ENCODE data around the gene BLOC1S6.

Gene BLOC1S6

DNA sequence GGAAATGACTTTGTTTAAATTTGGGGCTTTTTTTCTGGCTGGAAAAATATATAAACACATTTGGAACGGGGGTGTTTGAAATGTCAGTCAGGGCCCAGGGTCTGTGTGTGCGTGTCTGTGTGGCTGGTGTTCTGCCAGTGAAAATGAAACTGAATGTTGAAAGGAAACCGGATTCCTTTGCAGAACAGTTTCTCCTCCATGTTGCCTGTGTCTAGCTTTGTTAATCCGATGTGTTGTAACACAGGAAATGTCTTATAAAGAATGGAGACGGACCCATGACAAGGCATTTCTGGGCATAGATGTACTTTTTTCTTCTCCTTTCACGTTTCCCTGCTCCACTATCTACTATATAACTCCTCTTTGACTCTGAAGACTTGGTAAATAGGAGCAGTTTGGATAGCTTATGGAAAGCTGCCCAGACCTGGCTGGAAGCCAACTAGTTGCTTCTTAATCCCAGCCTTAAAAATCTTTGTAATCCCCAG, 50.4 kb downstream of the BLOC1S6 start:
- no peaks in the 10 kb centered on the region for H3K36me3 ChIP-seq (replicated peaks; ENCODE audit: insufficient read depth, low read length)
- H4K20me1 ChIP-seq (ENCODE audit: insufficient read depth, low read length): no peaks in the 10 kb centered on the region
- peaks cover 41% of the 10 kb centered on the region for H3F3A ChIP-seq (ENCODE audit: insufficient read depth, low read length)
- peak; percentile 89 for DNase-seq
- H3K9me3 ChIP-seq (replicated peaks; ENCODE audit: insufficient read depth, low read length): no peaks in the 10 kb centered on the region
- 0 out of 2 replicates have a peak overlapping the region, but pooled peaks have one; percentile 49 for H2AFZ ChIP-seq (ENCODE audit: low read length)
- H3K4me1 ChIP-seq (ENCODE audit: low read length): peaks cover 19% of the 10 kb centered on the region
- H3K9me2 ChIP-seq (replicated peaks; ENCODE audit: insufficient read depth, low read length): no peaks in the 10 kb centered on the region
- H3K27me3 ChIP-seq (replicated peaks; ENCODE audit: insufficient read depth, low read length): no peaks in the 10 kb centered on the region
- peaks cover 64% of the 10 kb centered on the region for H3K79me2 ChIP-seq (ENCODE audit: low read length)
- H3K9ac ChIP-seq (ENCODE audit: low read length): peak overlapping the region; percentile 41
- peak overlapping the region; percentile 56 for H3K4me3 ChIP-seq (ENCODE audit: low read length)
- TF ChIP-seq EZH2 (optimal IDR thresholded peaks at IDR 0.05; ENCODE audit: low read depth, low read length) (no peak), EZH2phosphoT487 (IDR thresholded peaks at IDR 0.05; ENCODE audit: low read length) (no peak)
- TF ChIP-seq, protein P1, sequence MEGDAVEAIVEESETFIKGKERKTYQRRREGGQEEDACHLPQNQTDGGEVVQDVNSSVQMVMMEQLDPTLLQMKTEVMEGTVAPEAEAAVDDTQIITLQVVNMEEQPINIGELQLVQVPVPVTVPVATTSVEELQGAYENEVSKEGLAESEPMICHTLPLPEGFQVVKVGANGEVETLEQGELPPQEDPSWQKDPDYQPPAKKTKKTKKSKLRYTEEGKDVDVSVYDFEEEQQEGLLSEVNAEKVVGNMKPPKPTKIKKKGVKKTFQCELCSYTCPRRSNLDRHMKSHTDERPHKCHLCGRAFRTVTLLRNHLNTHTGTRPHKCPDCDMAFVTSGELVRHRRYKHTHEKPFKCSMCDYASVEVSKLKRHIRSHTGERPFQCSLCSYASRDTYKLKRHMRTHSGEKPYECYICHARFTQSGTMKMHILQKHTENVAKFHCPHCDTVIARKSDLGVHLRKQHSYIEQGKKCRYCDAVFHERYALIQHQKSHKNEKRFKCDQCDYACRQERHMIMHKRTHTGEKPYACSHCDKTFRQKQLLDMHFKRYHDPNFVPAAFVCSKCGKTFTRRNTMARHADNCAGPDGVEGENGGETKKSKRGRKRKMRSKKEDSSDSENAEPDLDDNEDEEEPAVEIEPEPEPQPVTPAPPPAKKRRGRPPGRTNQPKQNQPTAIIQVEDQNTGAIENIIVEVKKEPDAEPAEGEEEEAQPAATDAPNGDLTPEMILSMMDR (IDR thresholded peaks at IDR 0.05; ENCODE audit: low read length): no peak
- H3K27ac ChIP-seq (ENCODE audit: low read length): peak overlapping the region; percentile 84
- H3K4me2 ChIP-seq (ENCODE audit: low read depth, low read length): peak overlapping the region; percentile 88

DNA sequence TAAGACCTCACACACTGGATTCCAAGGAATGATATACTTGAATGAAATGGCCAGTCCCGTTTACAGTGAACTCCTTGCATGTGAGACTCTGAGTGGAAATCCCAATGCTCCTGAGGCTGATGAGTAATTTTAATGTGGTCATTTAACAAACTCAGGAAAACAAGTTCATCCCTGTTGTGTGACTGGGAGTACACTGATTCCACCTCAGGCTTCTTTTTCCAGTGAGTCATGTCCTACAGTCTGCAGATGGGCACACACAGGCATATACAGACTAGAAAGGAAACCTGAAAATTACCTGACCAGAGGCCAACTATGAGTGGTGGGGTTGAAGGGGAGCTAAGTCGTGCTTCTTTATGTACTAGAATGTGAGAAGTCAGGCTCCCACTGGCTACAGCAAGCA, 53.4 kb downstream of the BLOC1S6 start:
- no peaks in the 10 kb centered on the region for H3K36me3 ChIP-seq (replicated peaks; ENCODE audit: insufficient read depth, low read length)
- H3K27me3 ChIP-seq (replicated peaks; ENCODE audit: insufficient read depth, low read length): no peaks in the 10 kb centered on the region
- no peaks in the 10 kb centered on the region for H3K9me3 ChIP-seq (replicated peaks; ENCODE audit: insufficient read depth, low read length)
- no peak overlapping the region for H3K9ac ChIP-seq (ENCODE audit: low read length)
- peaks cover 16% of the 10 kb centered on the region for H3K4me1 ChIP-seq (ENCODE audit: low read length)
- H3K4me3 ChIP-seq (ENCODE audit: low read length): no peak overlapping the region
- peaks cover 25% of the 10 kb centered on the region for H3F3A ChIP-seq (ENCODE audit: insufficient read depth, low read length)
- no peak overlapping the region for H3K27ac ChIP-seq (ENCODE audit: low read length)
- H4K20me1 ChIP-seq (ENCODE audit: insufficient read depth, low read length): no peaks in the 10 kb centered on the region
- no peaks in the 10 kb centered on the region for H3K9me2 ChIP-seq (replicated peaks; ENCODE audit: insufficient read depth, low read length)
- no peak overlapping the region for H3K4me2 ChIP-seq (ENCODE audit: low read depth, low read length)
- DNase-seq: no peak
- H2AFZ ChIP-seq (ENCODE audit: low read length): no peak overlapping the region
- peaks cover 90% of the 10 kb centered on the region for H3K79me2 ChIP-seq (ENCODE audit: low read length)
- TF ChIP-seq, protein P1 (IDR thresholded peaks at IDR 0.05; ENCODE audit: low read length): no peak
- TF ChIP-seq EZH2 (optimal IDR thresholded peaks at IDR 0.05; ENCODE audit: low read depth, low read length): no peak
- TF ChIP-seq EZH2phosphoT487 (IDR thresholded peaks at IDR 0.05; ENCODE audit: low read length): no peak

DNA sequence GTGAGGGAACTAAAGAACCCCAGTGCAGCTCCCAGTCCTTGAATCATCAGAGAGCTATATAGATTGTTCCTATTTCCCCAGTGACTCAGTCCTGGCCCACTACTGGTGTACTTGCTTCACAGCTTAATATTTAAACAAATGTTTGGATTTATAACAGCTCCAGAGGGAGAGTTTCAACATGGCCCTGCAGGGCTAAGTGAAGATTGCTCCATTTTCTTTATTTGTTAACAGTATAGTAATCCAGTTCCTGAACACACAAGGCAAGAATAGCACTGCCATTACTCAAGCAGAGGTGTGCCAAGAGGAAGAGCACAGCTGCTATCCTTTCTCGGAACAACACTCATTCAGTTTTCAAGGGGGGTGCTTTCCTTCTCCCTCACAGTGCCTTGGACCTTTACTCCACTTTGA, 54.2 kb downstream of the BLOC1S6 start:
- H4K20me1 ChIP-seq (ENCODE audit: insufficient read depth, low read length): no peaks in the 10 kb centered on the region
- no peaks in the 10 kb centered on the region for H3K36me3 ChIP-seq (replicated peaks; ENCODE audit: insufficient read depth, low read length)
- H3K9me2 ChIP-seq (replicated peaks; ENCODE audit: insufficient read depth, low read length): no peaks in the 10 kb centered on the region
- H3K4me2 ChIP-seq (ENCODE audit: low read depth, low read length): no peak overlapping the region
- peaks cover 18% of the 10 kb centered on the region for H3F3A ChIP-seq (ENCODE audit: insufficient read depth, low read length)
- peaks cover 16% of the 10 kb centered on the region for H3K4me1 ChIP-seq (ENCODE audit: low read length)
- H3K27ac ChIP-seq (ENCODE audit: low read length): no peak overlapping the region
- no peak overlapping the region for H3K4me3 ChIP-seq (ENCODE audit: low read length)
- peaks cover 90% of the 10 kb centered on the region for H3K79me2 ChIP-seq (ENCODE audit: low read length)
- no peak overlapping the region for H3K9ac ChIP-seq (ENCODE audit: low read length)
- TF ChIP-seq, protein P1 (IDR thresholded peaks at IDR 0.05; ENCODE audit: low read length): no peak
- no peak for TF ChIP-seq EZH2 (optimal IDR thresholded peaks at IDR 0.05; ENCODE audit: low read depth, low read length)
- TF ChIP-seq EZH2phosphoT487 (IDR thresholded peaks at IDR 0.05; ENCODE audit: low read length): no peak
- no peak for DNase-seq
- H3K27me3 ChIP-seq (replicated peaks; ENCODE audit: insufficient read depth, low read length): no peaks in the 10 kb centered on the region
- no peak overlapping the region for H2AFZ ChIP-seq (ENCODE audit: low read length)
- no peaks in the 10 kb centered on the region for H3K9me3 ChIP-seq (replicated peaks; ENCODE audit: insufficient read depth, low read length)

Data from MM.1S (cell line).